Measurements from ENCODE around the gene MS4A2. TPM values are rescaled to one million over a fixed set of nuclear protein-coding genes. Genes with fewer than 3 reads are reported as not detected.

The MS4A2 gene
- total RNA-seq, 1 experiment from 2014 or later = not detected

DNA sequence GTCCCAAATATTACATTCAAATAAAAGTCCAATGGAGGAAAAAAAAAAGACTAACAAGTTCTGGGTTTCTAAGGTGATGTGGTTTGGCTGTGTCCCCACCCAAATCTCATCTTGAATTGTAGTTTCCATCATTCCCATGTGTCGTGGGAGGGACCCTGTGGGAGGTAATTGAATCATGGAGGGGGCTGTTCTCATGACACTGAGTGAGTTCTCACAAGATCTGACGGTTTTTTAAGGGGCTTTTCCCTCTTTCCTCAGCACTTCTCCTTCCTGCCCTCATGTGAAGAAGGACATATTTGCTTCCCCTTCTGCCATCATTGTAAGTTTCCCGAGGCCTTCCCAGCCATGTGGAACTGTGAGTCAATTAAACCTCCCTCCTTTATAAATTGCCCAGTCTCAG is 7.9 kb upstream of the MS4A2 start:
- BruUV-seq (replicated peaks) = no TSS peak
- POLR2A ChIA-PET (ENCODE audit: unreplicated experiment) = no interaction called here

DNA sequence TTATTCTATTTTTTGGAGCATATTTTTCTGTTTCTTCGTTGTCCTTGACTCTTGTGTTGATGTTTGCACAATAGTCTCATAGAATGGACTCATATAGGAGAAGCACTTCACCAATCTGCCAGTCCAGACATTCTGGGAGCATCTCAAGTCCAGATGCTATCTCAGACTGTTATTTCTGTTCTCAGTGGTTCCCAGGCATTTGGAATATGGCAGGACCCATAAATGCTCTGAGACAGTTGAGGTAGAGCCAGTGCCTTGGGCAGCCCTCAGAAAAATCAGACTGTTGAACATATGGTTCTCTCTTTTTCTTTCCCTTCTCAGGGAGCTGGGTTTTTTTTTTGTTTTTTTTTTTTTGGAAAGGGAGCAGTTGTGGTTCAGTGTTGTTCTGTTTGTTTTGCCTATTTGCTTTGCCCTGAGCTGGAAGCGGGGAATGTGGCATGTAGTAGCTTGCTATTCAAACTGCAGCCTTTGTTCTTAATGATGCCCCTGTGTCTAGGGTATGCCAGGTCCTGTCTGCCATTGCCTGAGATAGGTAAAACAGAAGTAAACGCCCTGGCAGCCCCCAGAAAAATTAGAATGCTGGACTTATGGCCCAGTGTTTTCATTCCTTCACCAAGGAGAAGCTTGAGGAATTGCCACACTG is 3.7 kb upstream of the MS4A2 start:
- POLR2A ChIA-PET (ENCODE audit: unreplicated experiment) = no interaction called here
- DNase-seq = no peak

More for the DNA sequence above, 7.9 kb upstream of the MS4A2 start:
- intact Hi-C loops (cut with micrococcal nuclease; ENCODE audit: unreplicated experiment) = no loop called here
- Histone ChIP-seq H3K4me1 (replicated peaks; ENCODE audit: insufficient read depth) (no peaks in the 10 kb centered on the region), H3F3A (ENCODE audit: insufficient read depth, low read depth) (no peaks in the 10 kb centered on the region), H3K4me2 (no peak overlapping the region), H2AFZ (no peak overlapping the region), H3K36me3 (ENCODE audit: low read depth) (no peaks in the 10 kb centered on the region), H3K9me2 (ENCODE audit: insufficient read depth) (no peaks in the 10 kb centered on the region), H3K27ac (no peak overlapping the region), H3K4me3 (no peak overlapping the region), H3K9me3 (ENCODE audit: insufficient read depth, low read depth) (no peaks in the 10 kb centered on the region), H4K20me1 (ENCODE audit: insufficient read depth) (no peaks in the 10 kb centered on the region), H3K27me3 (ENCODE audit: insufficient read depth, low read depth) (peaks cover 24% of the 10 kb centered on the region), H3K79me2 (ENCODE audit: low read depth) (no peaks in the 10 kb centered on the region)
- CTCF ChIA-PET = no interaction called here
- DNase-seq = no peak
- TF ChIP-seq, protein P1, sequence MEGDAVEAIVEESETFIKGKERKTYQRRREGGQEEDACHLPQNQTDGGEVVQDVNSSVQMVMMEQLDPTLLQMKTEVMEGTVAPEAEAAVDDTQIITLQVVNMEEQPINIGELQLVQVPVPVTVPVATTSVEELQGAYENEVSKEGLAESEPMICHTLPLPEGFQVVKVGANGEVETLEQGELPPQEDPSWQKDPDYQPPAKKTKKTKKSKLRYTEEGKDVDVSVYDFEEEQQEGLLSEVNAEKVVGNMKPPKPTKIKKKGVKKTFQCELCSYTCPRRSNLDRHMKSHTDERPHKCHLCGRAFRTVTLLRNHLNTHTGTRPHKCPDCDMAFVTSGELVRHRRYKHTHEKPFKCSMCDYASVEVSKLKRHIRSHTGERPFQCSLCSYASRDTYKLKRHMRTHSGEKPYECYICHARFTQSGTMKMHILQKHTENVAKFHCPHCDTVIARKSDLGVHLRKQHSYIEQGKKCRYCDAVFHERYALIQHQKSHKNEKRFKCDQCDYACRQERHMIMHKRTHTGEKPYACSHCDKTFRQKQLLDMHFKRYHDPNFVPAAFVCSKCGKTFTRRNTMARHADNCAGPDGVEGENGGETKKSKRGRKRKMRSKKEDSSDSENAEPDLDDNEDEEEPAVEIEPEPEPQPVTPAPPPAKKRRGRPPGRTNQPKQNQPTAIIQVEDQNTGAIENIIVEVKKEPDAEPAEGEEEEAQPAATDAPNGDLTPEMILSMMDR (conservative IDR thresholded peaks at IDR 0.05) = no peak
- no peak for TF ChIP-seq EZH2 (IDR thresholded peaks at IDR 0.05; ENCODE audit: low read depth)

DNA sequence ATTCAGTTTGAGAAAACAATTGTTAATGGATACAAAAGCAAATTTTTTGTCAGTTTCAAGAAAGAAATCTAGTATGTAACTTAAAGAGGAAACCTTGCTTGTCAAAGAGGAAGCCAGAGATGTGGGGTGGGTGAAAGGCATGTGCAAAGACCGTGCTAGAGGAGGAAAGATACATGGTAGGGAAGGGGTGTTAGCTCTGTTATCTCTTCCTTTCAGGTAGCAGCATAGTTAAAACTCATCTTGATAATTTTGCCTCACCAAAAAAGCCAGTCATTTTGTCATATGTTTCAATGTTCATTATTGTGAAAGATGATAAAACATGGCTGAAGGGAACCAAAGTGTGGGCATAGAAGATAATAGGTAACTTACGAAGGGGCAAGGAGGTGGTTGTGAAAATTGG is 2.6 kb upstream of the MS4A2 start:
- CTCF ChIA-PET = no interaction called here

More for the DNA sequence above, 3.7 kb upstream of the MS4A2 start:
- H3K9me3 ChIP-seq (ENCODE audit: insufficient read depth, low read depth) = no peaks in the 10 kb centered on the region
- CTCF ChIA-PET = no interaction called here
- H3K36me3 ChIP-seq (ENCODE audit: low read depth) = no peaks in the 10 kb centered on the region
- TF ChIP-seq EZH2 (IDR thresholded peaks at IDR 0.05; ENCODE audit: low read depth) = no peak
- TF ChIP-seq, protein P1 (conservative IDR thresholded peaks at IDR 0.05) = no peak
- H2AFZ ChIP-seq = no peak overlapping the region
- H3K4me1 ChIP-seq (replicated peaks; ENCODE audit: insufficient read depth) = no peaks in the 10 kb centered on the region
- no TSS peak for BruUV-seq (replicated peaks)
- H3K4me3 ChIP-seq = no peak overlapping the region
- no peaks in the 10 kb centered on the region for H3K9me2 ChIP-seq (ENCODE audit: insufficient read depth)
- no peaks in the 10 kb centered on the region for H4K20me1 ChIP-seq (ENCODE audit: insufficient read depth)
- intact Hi-C loops (cut with micrococcal nuclease; ENCODE audit: unreplicated experiment) = no loop called here
- H3K27ac ChIP-seq = no peak overlapping the region
- H3K27me3 ChIP-seq (ENCODE audit: insufficient read depth, low read depth) = peaks cover 25% of the 10 kb centered on the region
- H3K79me2 ChIP-seq (ENCODE audit: low read depth) = no peaks in the 10 kb centered on the region
- H3K4me2 ChIP-seq = no peak overlapping the region
- no peaks in the 10 kb centered on the region for H3F3A ChIP-seq (ENCODE audit: insufficient read depth, low read depth)

More for the DNA sequence above, 2.6 kb upstream of the MS4A2 start:
- TF ChIP-seq, protein P1 (conservative IDR thresholded peaks at IDR 0.05) = no peak
- no peak for TF ChIP-seq EZH2 (IDR thresholded peaks at IDR 0.05; ENCODE audit: low read depth)
- H3K4me3 ChIP-seq = no peak overlapping the region
- H3K79me2 ChIP-seq (ENCODE audit: low read depth) = no peaks in the 10 kb centered on the region
- H3K9me2 ChIP-seq (ENCODE audit: insufficient read depth) = no peaks in the 10 kb centered on the region
- no peaks in the 10 kb centered on the region for H3K9me3 ChIP-seq (ENCODE audit: insufficient read depth, low read depth)
- POLR2A ChIA-PET (ENCODE audit: unreplicated experiment) = no interaction called here
- H3K4me2 ChIP-seq = no peak overlapping the region
- H2AFZ ChIP-seq = no peak overlapping the region
- no peaks in the 10 kb centered on the region for H3K36me3 ChIP-seq (ENCODE audit: low read depth)
- H4K20me1 ChIP-seq (ENCODE audit: insufficient read depth) = no peaks in the 10 kb centered on the region
- BruUV-seq (replicated peaks) = no TSS peak
- DNase-seq = no peak
- no peaks in the 10 kb centered on the region for H3K4me1 ChIP-seq (replicated peaks; ENCODE audit: insufficient read depth)
- no peak overlapping the region for H3K27ac ChIP-seq
- no peaks in the 10 kb centered on the region for H3F3A ChIP-seq (ENCODE audit: insufficient read depth, low read depth)
- intact Hi-C loops (cut with micrococcal nuclease; ENCODE audit: unreplicated experiment) = no loop called here
- peaks cover 30% of the 10 kb centered on the region for H3K27me3 ChIP-seq (ENCODE audit: insufficient read depth, low read depth)
